PC-9 (cell line): ENCODE results near the gene ITGBL1. TPM values are rescaled to one million over a fixed set of nuclear protein-coding genes. Genes with fewer than 3 reads are reported as not detected.
A peak's percentile ranks its signal among the peaks of the same experiment; 100 is the strongest.

ENCODE experiments used
- BruUV-seq: library from RNA; stranded (reverse); fragments of 400-500 nt; replicated peaks from 2 replicates; lab custom pipeline; 2021; lab: Mats Ljungman, UMichigan
- CTCF ChIA-PET: fragments of 300-600 bp; sonication (Branson Sonifier 250); formaldehyde crosslinking; loops from one replicate; lab custom pipeline; 2022; ENCODE audit warnings: antibody characterized with exemption; lab: Charles Lee
- POLR2A ChIA-PET: fragments of 300-600 bp; sonication (Branson Sonifier 250); formaldehyde crosslinking; loops from one replicate; lab custom pipeline; 2022; ENCODE audit warnings: antibody characterized with exemption; ENCODE audit not compliant: unreplicated experiment; lab: Charles Lee
- DNase-seq, 2 experiments: peaks; one replicate each; pipeline versions ENCODE4 v3.0.0 to v3.0.0-alpha.2; 2015 to 2022; ENCODE audit warnings: mixed read lengths in 1 of 2
- H2AFZ ChIP-seq: fragments of 200-600 bp; sonication (generic); 2 replicates; pipeline ENCODE4 v1.8.1; 2017; ENCODE audit warnings: antibody characterized with exemption
- H3F3A ChIP-seq: fragments of 200-600 bp; sonication (generic); 2 replicates; pipeline ENCODE4 v1.8.1; 2017; ENCODE audit warnings: antibody characterized with exemption, mild to moderate bottlenecking, low read depth; ENCODE audit not compliant: insufficient read depth
- H3K27ac ChIP-seq: fragments of 200-600 bp; sonication (generic); 2 replicates; pipeline ENCODE4 v1.6.1; 2016; ENCODE audit warnings: mixed run types
- H3K27me3 ChIP-seq: fragments of 200-600 bp; sonication (generic); 2 replicates; pipeline ENCODE4 v1.6.1; 2016; ENCODE audit warnings: low read depth, mixed run types; ENCODE audit not compliant: insufficient read depth
- H3K36me3 ChIP-seq: fragments of 200-600 bp; sonication (generic); 2 replicates; pipeline ENCODE4 v1.6.1; 2016; ENCODE audit warnings: low read depth, mixed run types
- H3K4me1 ChIP-seq: fragments of 200-600 bp; sonication (generic); replicated peaks from 2 replicates; pipeline ENCODE4 v1.6.1; 2016; ENCODE audit warnings: mixed run types; ENCODE audit not compliant: insufficient read depth
- H3K4me2 ChIP-seq: fragments of 200-600 bp; sonication (generic); 2 replicates; pipeline ENCODE4 v1.6.1; 2017; ENCODE audit warnings: mixed run types
- H3K4me3 ChIP-seq: fragments of 200-600 bp; sonication (generic); 2 replicates; pipeline ENCODE4 v1.6.1; 2016; ENCODE audit warnings: mixed run types
- H3K79me2 ChIP-seq: fragments of 200-600 bp; sonication (generic); 2 replicates; pipeline ENCODE4 v1.6.1; 2017; ENCODE audit warnings: low read depth, mixed run types
- H3K9me2 ChIP-seq: fragments of 200-600 bp; sonication (generic); 2 replicates; pipeline ENCODE4 v1.8.1; 2017; ENCODE audit warnings: mild to moderate bottlenecking; ENCODE audit not compliant: insufficient read depth
- H3K9me3 ChIP-seq: fragments of 200-600 bp; sonication (generic); 2 replicates; pipeline ENCODE4 v1.8.1; 2016; ENCODE audit warnings: low read depth; ENCODE audit not compliant: insufficient read depth
- H4K20me1 ChIP-seq: fragments of 200-600 bp; sonication (generic); 2 replicates; pipeline ENCODE4 v1.8.1; 2017; ENCODE audit not compliant: insufficient read depth
- EZH2 ChIP-seq: fragments of 200-600 bp; sonication (generic); IDR thresholded peaks from 2 replicates; pipeline ENCODE4 v1.8.0; 2017; ENCODE audit warnings: antibody characterized with exemption, low read depth
- intact Hi-C: fragments of 100-400 bp; cut with micrococcal nuclease; formaldehyde crosslinking; loops from one replicate; pipeline ENCODE4 v1.10.0; 2022; ENCODE audit not compliant: unreplicated experiment
- total RNA-seq: library from RNA; stranded (reverse); gene quantifications from 2 replicates; pipeline ENCODE4 v1.2.3, GENCODE V29; 2021
- TF ChIP-seq, protein P1 (sequence below): fragments of 200-600 bp; sonication (generic); conservative IDR thresholded peaks from 2 replicates; pipeline ENCODE4 v1.6.1; 2017; ENCODE audit warnings: mixed run types, antibody characterized with exemption, mild to moderate bottlenecking, moderate library complexity

ITGBL1 gene
- total RNA-seq, 1 experiment from 2014 or later: 52.5 TPM

DNA sequence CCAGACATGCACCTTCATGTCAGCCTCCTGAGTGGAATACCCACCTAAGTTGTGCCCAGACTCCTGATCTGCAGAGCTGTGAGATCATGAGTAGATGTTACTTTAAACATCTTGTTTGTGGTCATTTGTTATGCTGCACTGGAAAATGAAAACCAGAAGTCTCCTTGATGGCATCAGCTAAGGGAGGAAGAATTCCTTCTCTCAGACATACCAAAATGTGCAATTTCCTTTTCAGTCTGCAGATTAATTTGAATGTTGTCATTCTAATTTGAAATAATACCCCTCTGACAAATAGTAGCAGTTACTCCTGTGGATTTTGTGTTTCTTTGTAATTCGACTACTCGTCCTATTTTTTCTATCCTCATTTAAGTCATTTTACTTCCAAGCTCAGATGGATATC lies 59.3 kb downstream of the ITGBL1 start:
- Histone ChIP-seq H2AFZ (no peak overlapping the region), H4K20me1 (no peaks in the 10 kb centered on the region), H3K27ac (0 out of 2 replicates have a peak overlapping the region, but pooled peaks have one; percentile 8), H3K79me2 (peaks cover 54% of the 10 kb centered on the region), H3K9me3 (peaks cover 13% of the 10 kb centered on the region), H3K4me2 (no peak overlapping the region), H3K9me2 (no peaks in the 10 kb centered on the region), H3K4me1 (no peaks in the 10 kb centered on the region; the same call in 1 of the 2 replicates), H3F3A (peaks cover 14% of the 10 kb centered on the region; the same call in 1 of the 2 replicates), H3K4me3 (no peak overlapping the region), H3K36me3 (peaks cover 15% of the 10 kb centered on the region; the same call in 1 of the 2 replicates), H3K27me3 (no peaks in the 10 kb centered on the region)
- no peak for DNase-seq
- no TSS peak for BruUV-seq
- POLR2A ChIA-PET: interaction anchor here (0.5 kb wide), 1 partner anchor 63 kb away, joined by 6 read pairs; no protein-coding TSS in a partner anchor
- CTCF ChIA-PET: no interaction called here
- intact Hi-C loops: no loop called here
- no peak for TF ChIP-seq EZH2
- TF ChIP-seq, protein P1, sequence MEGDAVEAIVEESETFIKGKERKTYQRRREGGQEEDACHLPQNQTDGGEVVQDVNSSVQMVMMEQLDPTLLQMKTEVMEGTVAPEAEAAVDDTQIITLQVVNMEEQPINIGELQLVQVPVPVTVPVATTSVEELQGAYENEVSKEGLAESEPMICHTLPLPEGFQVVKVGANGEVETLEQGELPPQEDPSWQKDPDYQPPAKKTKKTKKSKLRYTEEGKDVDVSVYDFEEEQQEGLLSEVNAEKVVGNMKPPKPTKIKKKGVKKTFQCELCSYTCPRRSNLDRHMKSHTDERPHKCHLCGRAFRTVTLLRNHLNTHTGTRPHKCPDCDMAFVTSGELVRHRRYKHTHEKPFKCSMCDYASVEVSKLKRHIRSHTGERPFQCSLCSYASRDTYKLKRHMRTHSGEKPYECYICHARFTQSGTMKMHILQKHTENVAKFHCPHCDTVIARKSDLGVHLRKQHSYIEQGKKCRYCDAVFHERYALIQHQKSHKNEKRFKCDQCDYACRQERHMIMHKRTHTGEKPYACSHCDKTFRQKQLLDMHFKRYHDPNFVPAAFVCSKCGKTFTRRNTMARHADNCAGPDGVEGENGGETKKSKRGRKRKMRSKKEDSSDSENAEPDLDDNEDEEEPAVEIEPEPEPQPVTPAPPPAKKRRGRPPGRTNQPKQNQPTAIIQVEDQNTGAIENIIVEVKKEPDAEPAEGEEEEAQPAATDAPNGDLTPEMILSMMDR: no peak

GRCh38 chr13:101512650-101513049 lies 60.2 kb downstream of the ITGBL1 start:
- intact Hi-C loops: no loop called here
- DNase-seq: no peak
- no peaks in the 10 kb centered on the region for H3K9me2 ChIP-seq
- ChIA-PET POLR2A (no interaction called here), CTCF (no interaction called here)
- H2AFZ ChIP-seq: no peak overlapping the region
- no peaks in the 10 kb centered on the region; the same call in 1 of the 2 replicates for H3K4me1 ChIP-seq
- H4K20me1 ChIP-seq: no peaks in the 10 kb centered on the region
- H3K4me2 ChIP-seq: no peak overlapping the region
- peaks cover 15% of the 10 kb centered on the region; the same call in 1 of the 2 replicates for H3K36me3 ChIP-seq
- TF ChIP-seq, protein P1: no peak
- TF ChIP-seq EZH2: no peak
- H3K27me3 ChIP-seq: no peaks in the 10 kb centered on the region
- no TSS peak for BruUV-seq
- H3F3A ChIP-seq: peaks cover 17% of the 10 kb centered on the region; the same call in 1 of the 2 replicates
- H3K4me3 ChIP-seq: no peak overlapping the region
- H3K9me3 ChIP-seq: peaks cover 13% of the 10 kb centered on the region
- peak overlapping the region; percentile 8; the same call in 1 of the 2 replicates for H3K27ac ChIP-seq
- peaks cover 54% of the 10 kb centered on the region for H3K79me2 ChIP-seq

- Histone ChIP-seq H3K27me3 (no peaks in the 10 kb centered on the region), H3K9me3 (peaks cover 13% of the 10 kb centered on the region), H3K4me1 (no peaks in the 10 kb centered on the region; the same call in 1 of the 2 replicates), H3K4me3 (no peak overlapping the region), H3F3A (peaks cover 17% of the 10 kb centered on the region; the same call in 1 of the 2 replicates), H3K4me2 (no peak overlapping the region), H3K36me3 (peaks cover 15% of the 10 kb centered on the region; the same call in 1 of the 2 replicates), H2AFZ (no peak overlapping the region), H3K79me2 (peaks cover 58% of the 10 kb centered on the region), H3K27ac (peak overlapping the region; percentile 27), H4K20me1 (no peaks in the 10 kb centered on the region), H3K9me2 (no peaks in the 10 kb centered on the region)
- intact Hi-C loops: loop anchor here (1.0 to 2.0 kb wide), 4 partner anchors 60 to 363 kb away; no protein-coding TSS in a partner anchor
- TF ChIP-seq, protein P1: no peak
- TF ChIP-seq EZH2: no peak
- DNase-seq: no peak
- POLR2A ChIA-PET: no interaction called here
- no TSS peak for BruUV-seq
- CTCF ChIA-PET: interaction anchor here (0.6 kb wide), 1 partner anchor 42 kb away, joined by 4 read pairs; no protein-coding TSS in a partner anchor
Measured at GRCh38 chr13:101514100-101514499, 61.6 kb downstream of the ITGBL1 start.
